HG02588 (cell line): ENCODE measurements around the gene LPP.
"Not testable (repeated sequence)": the region's sequence is repeated elsewhere in the genome, so short reads cannot be mapped to it uniquely, and the experiment has no call there.

Experiments used
- ATAC-seq: cut with Tn5 transposase; IDR thresholded peaks from one replicate; pipeline ENCODE4 v1.9.1; 2021; ENCODE audit warnings: mild to moderate bottlenecking, moderate library complexity; ENCODE audit not compliant: unreplicated experiment

The LPP gene

DNA sequence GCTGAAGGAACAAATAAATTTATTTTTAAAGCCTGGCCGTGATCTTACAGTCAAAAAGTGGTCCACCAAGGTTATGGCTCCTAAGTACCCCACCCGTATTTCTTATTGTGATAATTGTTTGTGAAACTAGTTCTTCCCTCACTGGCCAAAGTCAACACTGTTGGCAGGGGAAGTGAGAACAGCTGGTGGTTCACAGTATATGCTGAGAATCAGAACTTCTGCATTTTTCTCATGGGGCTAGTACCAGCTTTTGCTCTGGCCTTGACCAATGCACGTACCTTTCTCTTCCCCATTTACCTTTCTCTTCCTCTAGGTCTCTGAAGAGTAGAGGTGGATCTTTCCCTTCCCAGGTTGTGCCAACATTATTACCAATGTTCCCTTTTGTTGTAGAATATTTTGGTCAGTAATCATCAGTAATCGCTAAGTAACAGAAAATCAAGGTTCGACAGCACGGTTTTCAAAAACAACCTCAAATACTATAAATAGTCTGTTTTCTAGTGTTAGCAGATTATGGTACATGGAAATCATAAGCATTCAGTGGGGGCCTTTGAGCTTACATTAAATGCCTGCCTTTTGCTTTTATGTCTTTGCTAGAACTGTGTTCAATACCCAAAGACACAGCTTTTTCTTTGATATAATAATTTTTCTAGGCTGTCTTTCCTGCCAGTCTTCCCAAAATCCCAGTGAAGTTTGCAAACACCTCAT is 268.0 kb downstream of the LPP start:
- ATAC-seq, result peak; percentile 100

DNA sequence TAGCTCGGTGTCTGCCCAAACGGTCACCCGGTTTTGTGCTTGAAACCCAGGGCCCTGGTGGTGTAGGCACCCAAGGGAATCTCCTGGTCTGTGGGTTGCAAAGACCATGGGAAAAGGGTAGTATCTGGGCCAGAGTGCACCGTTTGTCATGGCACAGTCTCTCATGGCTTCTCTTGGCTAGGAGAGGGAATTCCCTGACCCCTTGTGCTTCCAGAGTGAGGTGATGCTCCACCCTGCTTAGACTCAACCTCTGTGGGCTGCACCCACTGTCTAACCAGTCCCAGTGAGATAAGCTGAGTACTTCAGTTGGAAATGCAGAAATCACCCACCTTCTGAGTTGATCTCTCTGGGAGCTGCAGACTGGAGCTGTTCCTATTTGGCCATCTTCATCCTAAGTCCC is 274.0 kb downstream of the LPP start:
- ATAC-seq, result not testable (repeated sequence)

DNA sequence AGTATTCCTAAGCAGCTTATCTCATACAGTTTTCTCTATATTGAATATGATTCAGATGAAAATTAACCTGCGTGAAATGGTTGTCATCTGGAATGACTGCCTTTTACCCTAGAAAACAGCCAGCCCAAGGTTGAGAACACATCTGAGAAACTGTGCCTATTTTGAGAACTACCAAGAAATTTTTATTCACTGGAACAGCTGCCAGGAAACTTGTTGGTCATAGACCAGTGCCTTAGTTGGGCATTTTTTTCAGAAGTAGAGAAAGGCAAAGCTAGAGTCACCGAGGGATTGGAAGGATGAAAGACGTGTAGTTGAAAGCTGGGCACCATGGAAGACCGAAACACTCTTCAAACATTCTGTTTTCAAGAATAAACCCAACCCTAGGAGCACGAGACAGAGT is 277.1 kb downstream of the LPP start:
- no peak for ATAC-seq

DNA sequence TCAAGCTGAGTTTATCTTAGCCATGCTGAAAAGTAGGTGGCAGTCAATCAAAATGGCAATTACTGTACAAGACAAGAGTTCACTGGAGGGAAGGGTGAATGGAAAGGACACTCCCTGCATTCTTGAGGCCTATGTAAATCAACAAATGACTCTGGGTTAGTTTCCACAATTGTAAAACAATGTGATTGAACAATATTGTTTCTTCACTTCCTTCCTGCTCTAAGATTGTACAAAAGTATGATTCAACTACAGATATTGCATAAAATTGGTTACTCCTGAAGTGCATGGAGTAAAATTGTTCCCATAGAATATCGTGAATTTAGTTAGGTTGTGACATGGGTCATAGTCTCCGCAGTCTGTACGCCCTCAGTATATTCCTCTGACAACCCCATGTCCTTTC is 277.6 kb downstream of the LPP start:
- no peak for ATAC-seq

DNA sequence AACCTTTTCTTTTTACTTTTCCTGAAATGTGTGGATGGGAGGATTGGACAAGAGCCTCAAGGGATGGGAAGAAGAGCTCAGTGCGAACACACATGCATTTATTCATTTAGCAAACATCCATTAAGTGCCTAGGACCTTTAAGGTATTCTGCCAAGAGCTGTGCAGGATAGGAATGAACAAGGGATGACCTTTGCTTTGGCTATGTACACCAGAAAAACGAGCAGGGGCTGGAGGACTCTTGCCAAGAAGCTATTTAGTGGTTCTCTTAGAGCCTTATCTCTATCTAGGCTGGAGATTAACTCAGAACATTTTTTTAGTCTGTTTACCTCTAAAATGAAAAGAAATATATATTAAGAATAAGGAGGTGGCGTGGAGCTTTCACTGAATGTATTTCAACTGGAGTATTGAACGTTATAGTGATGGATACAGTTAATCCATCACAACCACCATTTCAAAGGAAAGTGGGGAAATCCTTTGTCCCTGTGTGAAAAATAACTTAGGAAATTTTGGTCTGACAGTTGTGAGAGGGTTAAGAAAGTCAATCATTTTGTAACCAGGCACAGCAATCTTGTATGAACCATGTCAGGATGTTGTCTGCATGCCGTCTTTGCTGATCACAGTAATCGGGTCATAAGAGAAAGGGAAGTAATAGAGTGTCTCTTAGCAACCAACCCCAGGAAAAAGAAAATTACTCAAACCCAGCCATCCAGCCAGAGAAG is 279.0 kb downstream of the LPP start:
- no peak for ATAC-seq

DNA sequence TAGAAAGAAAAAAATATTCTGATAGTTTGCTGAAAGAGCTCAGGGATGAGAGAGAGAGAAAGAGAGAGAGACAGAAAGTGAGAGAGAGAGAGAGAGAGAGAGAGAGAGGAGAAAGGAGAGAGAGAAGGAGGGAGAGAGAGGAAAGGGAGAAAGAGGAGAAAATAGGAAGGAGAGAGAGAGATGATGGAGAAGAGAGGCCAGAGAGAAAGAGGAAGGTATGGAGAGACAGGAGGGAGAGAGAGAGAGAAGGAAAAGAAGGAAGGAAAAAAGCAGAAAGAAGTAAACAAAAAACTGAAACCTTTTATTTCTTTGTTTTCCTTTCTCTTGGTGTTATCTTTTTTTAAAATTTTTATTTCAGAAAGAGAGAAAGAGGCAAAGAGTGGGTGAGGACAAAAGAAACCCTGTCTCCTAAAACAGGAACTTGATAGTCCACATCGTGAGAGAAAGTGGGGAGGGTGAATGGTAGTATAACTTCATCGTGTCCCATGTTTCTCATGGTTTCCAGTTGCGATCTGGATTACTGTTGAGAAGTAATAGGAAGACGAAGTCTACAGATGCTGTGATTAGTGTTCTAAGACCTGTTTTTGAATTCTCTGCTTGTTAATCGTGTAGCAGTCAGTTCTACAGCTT is 279.7 kb downstream of the LPP start:
- no peak for ATAC-seq

DNA sequence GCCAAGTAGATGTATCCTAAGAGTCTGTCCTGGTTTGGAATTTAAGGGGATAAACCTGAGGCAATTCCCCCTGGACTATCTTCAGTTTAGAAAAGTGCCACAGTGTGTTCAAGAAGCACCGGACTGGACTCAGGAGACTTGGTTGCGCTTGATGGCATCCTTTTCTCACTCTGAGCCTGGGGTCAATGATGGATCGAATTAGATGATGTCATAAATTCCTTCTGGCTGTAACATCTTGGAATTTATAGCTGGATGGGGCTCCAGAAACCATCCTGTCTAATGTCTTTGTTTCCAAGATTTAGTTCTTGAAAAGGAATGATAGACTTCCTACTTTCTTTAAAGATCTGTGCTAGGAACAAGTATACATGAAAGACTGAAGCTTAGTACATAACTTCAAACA is 280.6 kb downstream of the LPP start:
- no peak for ATAC-seq

DNA sequence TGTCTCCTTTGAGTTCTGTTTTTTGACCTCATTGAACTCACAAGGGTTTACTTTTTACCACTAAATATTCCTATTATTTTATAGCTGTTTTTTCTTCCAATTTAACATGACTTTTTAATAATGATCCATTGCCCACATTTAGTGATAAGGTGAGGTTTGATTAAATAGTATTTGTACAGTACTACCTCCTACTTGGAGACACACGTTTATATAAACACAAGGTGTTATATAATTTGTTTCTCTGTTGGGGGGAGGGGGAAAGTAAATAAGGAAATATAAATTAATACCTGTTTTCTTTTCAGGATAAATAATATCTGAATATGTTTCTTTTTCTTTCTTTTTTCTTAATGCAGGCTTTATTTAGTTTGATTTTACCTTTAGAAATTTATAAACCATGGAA is 281.3 kb downstream of the LPP start:
- ATAC-seq, result no peak

DNA sequence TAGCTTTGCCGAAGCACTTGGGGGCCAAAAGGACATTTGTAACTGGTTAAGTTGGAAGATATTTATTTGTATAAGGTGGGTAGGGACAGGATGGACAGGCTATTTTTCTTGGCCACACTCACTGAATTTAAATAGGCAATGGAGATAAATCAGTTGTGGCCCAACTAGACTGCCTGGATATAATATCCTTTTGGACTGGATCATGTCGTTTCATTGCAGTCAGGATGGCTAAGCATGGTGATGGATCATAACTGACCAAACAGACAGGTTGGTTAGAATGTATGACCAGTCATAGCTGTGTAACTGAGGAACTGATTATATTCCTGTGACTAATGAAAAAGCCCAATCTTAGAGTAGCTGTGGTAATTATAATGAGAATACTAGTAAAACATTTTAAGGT is 284.0 kb downstream of the LPP start:
- ATAC-seq, result no peak

DNA sequence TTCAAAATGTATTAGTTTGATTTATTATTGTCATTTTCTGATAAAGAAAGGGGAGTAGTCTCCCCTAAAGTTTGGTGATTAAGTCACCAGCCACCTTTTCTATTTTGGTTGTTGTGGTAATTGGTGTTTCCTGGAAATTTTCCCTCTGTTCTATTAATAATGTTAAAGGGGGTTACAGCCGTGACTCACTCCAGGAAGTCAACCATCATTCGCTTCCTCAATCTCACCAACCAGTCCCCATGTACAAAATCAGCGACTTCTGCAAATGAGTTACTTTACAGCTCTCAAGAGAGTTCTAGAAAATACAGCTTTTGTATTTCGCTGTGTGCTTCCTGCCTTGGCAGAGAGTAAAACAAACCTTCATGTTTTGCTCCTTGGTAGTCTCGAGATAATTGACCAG is 285.1 kb downstream of the LPP start:
- peak; percentile 95 for ATAC-seq

DNA sequence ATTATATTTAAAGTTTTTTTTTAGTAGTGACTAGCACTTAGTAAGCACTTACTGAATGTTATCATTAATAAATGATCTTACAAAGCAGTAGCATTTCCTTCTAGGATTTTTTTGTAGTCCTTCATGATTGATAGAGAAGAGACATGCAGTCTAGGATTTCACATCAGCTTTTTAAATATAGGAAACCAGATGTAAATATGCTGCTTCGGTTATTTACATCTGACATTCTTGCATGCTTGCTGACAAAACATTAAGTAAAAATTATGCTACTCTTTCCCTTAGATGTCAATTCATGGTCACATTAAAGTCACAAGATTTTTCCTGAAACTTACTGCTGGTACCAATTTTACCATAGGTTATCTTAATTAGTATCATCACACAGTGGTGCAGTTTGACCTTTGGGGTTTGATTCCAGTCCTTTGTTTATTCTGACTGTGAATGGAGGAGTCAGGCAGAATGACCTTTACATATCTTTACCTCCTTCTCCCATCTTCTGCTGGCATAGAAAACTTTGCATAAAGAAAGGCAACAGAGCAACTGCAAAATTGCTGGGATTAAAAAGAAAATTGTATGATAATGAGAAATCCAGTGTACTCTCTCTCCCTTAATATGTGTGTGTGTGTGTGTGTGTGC is 286.5 kb downstream of the LPP start:
- ATAC-seq, result no peak

DNA sequence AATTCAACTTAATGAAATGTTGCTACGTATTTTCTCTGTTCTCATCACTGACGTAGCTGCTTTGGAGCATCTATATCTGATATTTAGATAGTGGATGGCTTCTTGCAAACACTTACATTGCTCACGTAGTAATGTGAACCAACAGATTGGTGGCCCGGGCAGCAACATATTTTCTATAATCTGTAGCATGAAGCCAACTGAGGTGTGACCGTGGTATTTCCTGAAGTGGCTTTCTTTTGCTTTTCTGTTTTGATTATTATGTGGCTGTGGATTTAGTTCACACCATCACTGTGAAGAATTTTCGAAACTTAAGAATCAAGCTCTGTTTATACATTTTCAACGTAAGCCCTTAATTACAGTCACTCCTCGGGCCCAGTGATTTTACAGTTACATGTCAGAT is 288.5 kb downstream of the LPP start:
- ATAC-seq, result no peak

DNA sequence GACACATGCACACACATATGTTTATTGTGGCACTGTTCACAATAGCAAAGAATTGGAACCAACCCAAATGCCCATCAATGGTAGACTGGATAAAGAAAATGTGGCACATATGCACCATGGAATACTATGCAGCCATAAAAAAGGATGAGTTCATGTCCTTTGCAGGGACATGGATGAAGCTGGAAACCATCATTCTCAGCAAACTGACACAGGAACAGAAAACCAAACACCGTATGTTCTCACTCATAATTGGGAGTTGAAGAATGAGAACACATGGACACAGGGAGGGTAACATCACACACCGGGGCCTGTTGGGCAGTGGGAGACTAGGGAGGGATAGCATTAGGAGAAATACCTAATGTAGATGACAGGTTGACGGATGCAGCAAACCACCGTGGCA is 291.2 kb downstream of the LPP start:
- ATAC-seq, result not testable (repeated sequence)

DNA sequence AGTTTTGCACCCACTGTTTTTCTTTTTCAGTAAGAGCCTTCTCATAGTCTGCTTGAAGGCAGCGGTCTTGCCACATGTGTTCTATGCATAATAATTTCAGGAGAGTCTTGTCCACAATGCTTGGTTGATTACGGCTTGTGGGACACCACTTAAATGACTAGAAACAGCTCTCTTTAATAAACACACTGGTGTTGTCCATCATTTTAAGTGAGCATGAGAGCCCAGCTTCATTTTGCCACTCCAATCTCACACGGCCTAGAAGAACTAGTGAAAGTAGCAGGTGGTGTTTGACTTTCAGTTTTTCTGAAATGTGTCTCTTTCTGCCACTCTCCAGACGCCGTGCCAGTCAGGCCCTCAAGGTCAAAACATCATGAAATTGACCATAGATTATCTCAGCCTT is 292.1 kb downstream of the LPP start:
- ATAC-seq, result peak; percentile 72

DNA sequence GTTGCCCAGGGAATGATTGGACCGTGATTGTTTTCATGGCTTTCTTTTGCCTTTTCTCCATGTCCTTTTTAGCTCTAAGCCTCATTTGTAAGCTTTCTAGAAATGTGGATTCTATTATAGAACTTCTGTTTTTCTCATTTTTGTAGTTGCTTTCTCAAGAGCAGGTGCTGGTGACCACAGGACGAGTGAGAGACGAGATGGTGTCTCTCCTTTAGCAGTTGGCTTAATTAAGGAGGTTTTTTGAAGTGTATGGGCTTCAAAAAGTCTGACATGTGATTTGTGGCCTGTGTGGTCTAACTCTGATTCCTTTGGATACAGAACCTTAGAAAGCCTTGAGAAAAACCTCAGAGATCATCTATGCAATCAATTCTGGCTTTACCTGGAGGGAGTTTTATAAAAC is 292.8 kb downstream of the LPP start:
- ATAC-seq, result peak; percentile 63

DNA sequence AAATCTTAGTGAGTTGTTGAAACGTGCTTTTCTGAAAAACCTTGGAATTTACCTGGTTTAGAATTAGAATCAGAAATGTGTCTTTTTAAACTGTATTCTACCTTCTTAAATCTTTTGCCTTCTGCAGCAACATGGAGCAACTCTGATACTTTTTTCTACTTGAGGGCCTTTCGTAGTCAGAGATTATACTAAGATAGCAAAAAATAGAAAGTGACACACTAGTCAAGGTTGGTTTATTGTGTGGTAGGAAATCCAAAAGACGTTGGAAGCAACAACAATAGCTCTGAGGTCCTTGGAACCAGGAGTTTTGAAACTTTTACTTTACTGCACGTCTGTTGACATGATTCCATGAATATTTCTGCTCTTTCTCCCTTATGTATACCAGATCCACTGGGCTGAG is 294.9 kb downstream of the LPP start:
- no peak for ATAC-seq

DNA sequence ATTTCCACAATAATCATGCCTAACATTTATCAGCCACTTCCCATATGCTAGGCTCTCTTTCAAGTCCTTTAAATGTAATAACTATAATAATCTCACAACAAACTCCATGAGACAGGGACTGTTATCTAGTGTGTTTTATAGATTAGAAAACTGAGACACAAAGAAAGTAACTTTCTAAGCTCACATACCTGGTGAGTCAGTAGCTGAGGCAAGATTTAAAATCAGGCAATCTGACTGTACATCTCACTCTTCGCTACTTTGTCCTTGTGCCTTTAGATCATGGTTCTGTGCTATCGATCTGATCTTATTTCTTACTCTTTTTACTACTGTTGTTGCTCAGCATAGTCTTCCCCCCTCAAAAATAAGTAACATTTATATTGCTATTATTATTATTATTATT is 295.5 kb downstream of the LPP start:
- ATAC-seq, result no peak

DNA sequence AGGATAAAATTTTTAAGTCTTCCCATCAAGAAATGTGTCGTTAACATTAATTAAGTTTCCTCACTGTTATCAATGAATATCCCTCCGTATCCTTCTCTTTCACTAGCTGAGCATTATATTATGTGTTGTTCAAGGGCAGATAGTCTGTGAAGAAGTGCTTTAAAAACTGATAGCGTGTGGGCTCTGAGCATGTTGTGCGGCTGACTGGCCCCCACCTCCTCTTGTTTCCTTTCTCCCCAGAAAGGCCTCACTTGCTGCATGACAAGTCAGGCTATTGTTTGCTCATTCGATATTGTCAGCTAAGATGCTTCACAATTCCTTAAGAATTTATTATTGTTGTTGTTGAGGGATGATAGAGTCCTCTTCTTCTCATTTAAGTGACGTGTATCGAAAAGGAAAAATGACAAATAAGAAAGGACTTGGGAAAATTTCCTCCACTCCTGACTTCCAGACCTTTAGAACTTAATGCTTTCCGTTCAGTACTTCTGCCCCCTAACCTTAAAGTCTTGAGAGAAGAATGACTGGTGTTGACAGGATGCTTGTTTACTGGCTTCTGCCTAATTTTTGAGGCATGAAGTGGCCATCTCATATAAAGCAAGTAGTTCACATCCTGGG is 298.3 kb downstream of the LPP start:
- ATAC-seq, result no peak

DNA sequence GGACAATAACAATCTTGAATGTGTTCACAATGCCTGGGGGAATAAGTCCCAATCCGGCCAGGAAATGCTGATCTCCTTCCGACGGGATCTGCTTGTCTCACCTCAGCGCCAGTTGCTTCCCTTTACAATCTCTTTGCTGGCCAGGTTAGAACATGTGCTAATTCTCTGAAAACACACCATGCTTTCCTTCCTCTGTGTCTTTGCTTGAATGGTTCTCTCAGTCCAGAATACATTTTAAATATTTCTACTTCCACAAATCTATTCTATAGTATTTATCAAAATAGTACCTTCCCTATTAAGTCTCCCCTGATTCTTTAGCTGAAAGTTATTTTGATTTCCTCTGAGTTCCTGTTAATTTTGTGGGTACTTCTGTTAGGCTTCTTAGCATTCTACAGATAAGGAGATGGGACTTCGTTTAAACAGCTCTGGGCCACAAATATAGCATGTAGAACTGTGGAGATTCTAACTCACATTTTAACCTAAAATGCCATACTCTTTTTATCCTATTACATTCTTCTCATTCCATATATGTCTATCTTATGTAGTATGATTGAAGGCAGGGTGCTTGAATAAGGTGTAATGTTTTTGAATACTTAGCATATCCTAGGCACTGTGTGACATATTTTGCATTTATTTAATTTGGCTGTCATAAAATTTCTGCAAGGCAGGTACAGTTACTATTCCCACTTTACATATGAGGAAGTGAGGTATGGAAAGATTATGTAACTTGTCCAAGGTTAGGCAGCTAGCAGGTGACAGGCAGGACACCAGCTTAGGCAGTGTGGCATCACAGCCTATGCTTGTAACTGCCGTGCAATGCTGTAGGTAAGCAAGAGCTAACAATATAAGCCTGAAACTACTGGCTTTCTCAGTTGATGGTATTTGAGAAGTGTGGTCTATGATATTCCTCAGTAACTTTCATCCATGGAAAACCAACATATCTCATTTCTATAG is 299.8 kb downstream of the LPP start:
- ATAC-seq, result no peak

DNA sequence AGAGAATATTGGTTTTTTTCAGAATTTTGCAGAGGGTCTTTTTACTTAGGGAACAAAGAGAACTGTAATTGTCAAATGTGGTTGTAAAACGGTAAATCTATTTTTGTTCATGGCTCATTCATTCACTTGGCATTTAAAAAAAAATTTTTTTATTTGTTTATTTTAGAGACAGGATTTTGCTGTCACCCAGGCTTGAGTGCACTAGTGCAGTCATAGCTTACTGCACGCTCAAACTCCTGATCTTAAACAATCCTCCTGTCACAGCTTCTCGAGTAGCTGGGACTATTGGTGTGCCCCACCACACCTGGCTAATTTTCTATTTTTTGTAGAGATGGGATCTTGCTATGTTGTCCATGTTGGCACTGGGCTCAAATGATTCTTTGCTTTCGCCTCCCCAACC is 301.8 kb downstream of the LPP start:
- no peak for ATAC-seq
